Retinal pigment epithelial cell (primary cell): ENCODE data around the gene PEX5L.
A peak's percentile ranks its signal among the peaks of the same experiment; 100 is the strongest.
"Not testable (repeated sequence)": the region's sequence is repeated elsewhere in the genome, so short reads cannot be mapped to it uniquely, and the experiment has no call there.

ENCODE experiments used
- DNase-seq: peaks from one replicate; pipeline ENCODE4 v3.0.0-alpha.2; 2010; ENCODE audit warnings: low read depth
- H3K4me3 ChIP-seq: 2 replicates; pipeline ENCODE4 v1.5.1; 2011; ENCODE audit warnings: mild to moderate bottlenecking, low read length, control low read depth, moderate library complexity
- CTCF ChIP-seq: conservative IDR thresholded peaks from 2 replicates; pipeline ENCODE4 v1.5.1; 2011; ENCODE audit warnings: low read depth, low read length, control low read depth, inconsistent platforms

PEX5L gene

GRCh38 chr3:179796421-179796820, 240.3 kb downstream of the PEX5L start:
- no peak for TF ChIP-seq CTCF
- no peak overlapping the region for H3K4me3 ChIP-seq
- peak; percentile 57 for DNase-seq

GRCh38 chr3:179794355-179794754, 242.4 kb downstream of the PEX5L start:
- no peak for DNase-seq
- TF ChIP-seq CTCF: no peak
- no peak overlapping the region for H3K4me3 ChIP-seq

GRCh38 chr3:179791793-179792192, 244.9 kb downstream of the PEX5L start:
- DNase-seq: no peak
- TF ChIP-seq CTCF: no peak
- H3K4me3 ChIP-seq: no peak overlapping the region

- TF ChIP-seq CTCF: no peak
- no peak for DNase-seq
- no peak overlapping the region for H3K4me3 ChIP-seq
Observed at GRCh38 chr3:179788996-179789395, 247.7 kb downstream of the PEX5L start.

- H3K4me3 ChIP-seq, DNase-seq: not testable (repeated sequence)
Observed at GRCh38 chr3:179782841-179783240, 253.9 kb downstream of the PEX5L start.

- TF ChIP-seq CTCF: no peak
- DNase-seq: no peak
- no peak overlapping the region for H3K4me3 ChIP-seq
Observed at GRCh38 chr3:179775416-179776122, 261.2 kb downstream of the PEX5L start.

- DNase-seq: no peak
- no peak for TF ChIP-seq CTCF
- no peak overlapping the region for H3K4me3 ChIP-seq
Observed at GRCh38 chr3:179772297-179772696, 264.4 kb downstream of the PEX5L start.

- DNase-seq: no peak
- TF ChIP-seq CTCF: no peak
- no peak overlapping the region for H3K4me3 ChIP-seq
Observed at GRCh38 chr3:179771797-179772196, 264.9 kb downstream of the PEX5L start.
